Immature natural killer cell (primary cell): ENCODE results near the gene TMEM14C. TPM values are rescaled to one million over a fixed set of nuclear protein-coding genes. Genes with fewer than 3 reads are reported as not detected.

Source experiments
- DNase-seq, 3 donors: peaks; one replicate each; pipeline ENCODE4 v3.0.0; 2022; ENCODE audit warnings: mixed read lengths in 1 of 3
- H3K27ac Mint-ChIP-seq, 6 donors: one replicate each; pipeline ENCODE4 v1.8.0; 2020; ENCODE audit warnings: mixed read lengths in 6 of 6, mild to moderate bottlenecking in 5 of 6, inconsistent platforms in 4 of 6, moderate library complexity in 3 of 6
- H3K27me3 Mint-ChIP-seq, 3 donors: one replicate each; pipeline ENCODE4 v1.8.0; 2020 to 2021; ENCODE audit warnings: low read depth in 3 of 3, mild to moderate bottlenecking in 3 of 3, mixed read lengths in 3 of 3, moderate library complexity in 3 of 3, inconsistent platforms in 1 of 3
- H3K36me3 Mint-ChIP-seq, 3 donors: one replicate each; pipeline ENCODE4 v1.8.0; 2020; ENCODE audit warnings: mixed read lengths in 3 of 3, inconsistent platforms in 2 of 3, mild to moderate bottlenecking in 2 of 3
- H3K4me1 Mint-ChIP-seq, 2 donors: one replicate each; pipeline ENCODE4 v1.8.0; 2020; ENCODE audit warnings: inconsistent platforms in 2 of 2, mild to moderate bottlenecking in 2 of 2, mixed read lengths in 2 of 2, moderate library complexity in 1 of 2
- H3K4me3 Mint-ChIP-seq, 5 donors: one replicate each; pipeline ENCODE4 v1.8.0; 2020; ENCODE audit warnings: mild to moderate bottlenecking in 5 of 5, mixed read lengths in 5 of 5, inconsistent platforms in 3 of 5, moderate library complexity in 3 of 5
- H3K9me3 Mint-ChIP-seq, 6 donors: one replicate each; pipeline ENCODE4 v1.8.0; 2020; ENCODE audit warnings: mild to moderate bottlenecking in 6 of 6, mixed read lengths in 6 of 6, inconsistent platforms in 4 of 6, moderate library complexity in 3 of 6
- polyA plus RNA-seq, 3 donors: library from polyadenylated mRNA; unstranded; fragments of 300-500 nt; fragmentation: Illumina TruSeq; gene quantifications; one replicate each; pipeline ENCODE4 v1.2.3, GENCODE V29; 2021

TMEM14C gene
- polyA plus RNA-seq: 10 to 100 TPM; 30.4 to 81.2 (median 45.8) TPM

DNA sequence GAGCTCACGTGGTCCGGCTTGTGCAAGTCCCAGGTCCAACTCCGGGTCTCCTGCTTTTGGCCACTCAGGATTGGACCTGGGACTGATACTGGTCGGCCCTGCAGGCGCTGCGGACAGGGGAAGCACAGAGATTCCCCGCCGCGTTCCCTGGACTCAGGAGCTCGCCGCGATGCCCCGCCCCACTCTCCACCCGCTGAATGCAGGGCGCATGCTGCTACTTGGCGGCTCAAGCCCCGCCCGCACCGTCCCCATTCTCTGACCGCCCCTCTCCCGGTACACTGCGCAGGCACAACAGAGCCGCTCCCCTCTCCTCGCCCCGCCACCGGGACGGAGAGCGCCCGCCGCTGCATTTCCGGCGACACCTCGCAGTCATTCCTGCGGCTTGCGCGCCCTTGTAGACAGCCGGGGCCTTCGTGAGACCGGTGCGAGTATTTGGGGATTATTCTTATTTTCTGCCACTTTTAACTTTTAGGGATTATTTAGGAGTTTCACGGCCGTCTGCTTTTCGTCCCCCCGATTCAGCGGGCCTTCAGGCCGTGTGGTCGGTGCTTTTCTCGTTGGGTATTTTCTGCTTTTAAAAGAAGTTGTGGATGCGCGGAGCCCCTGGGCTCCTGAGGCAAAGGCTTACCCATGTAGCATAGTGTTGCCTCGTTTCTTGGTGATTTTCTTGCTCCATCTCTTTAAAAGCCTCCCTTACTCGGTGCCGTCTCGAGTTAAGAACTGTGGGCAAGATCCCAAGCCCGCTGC is at the start of gene TMEM14C:
Gene TMEM14C, plus strand, starts transcription at position 251 of the 747 bp plus-strand sequence. CDS start 1,544 bp downstream, outside the sequence.
- H3K27ac Mint-ChIP-seq: peak within 1 kb of the TSS; percentile 8 to 89 (median 82)
- peaks cover 74 to 77% of the 10 kb centered on the region in 2 donors for H3K4me1 Mint-ChIP-seq
- peaks cover 19 to 30% (median 28%) of the 10 kb centered on the region in 3 donors for H3K27me3 Mint-ChIP-seq
- DNase-seq: peak; percentile 66 to 74 (median 71)
- peak within 1 kb of the TSS; percentile 83 to 92 (median 90) for H3K4me3 Mint-ChIP-seq
- peaks cover 0 to 3% (median 0%) of the 10 kb centered on the region in 3 donors for H3K36me3 Mint-ChIP-seq
- H3K9me3 Mint-ChIP-seq: peaks cover 0 to 1% (median 0%) of the 10 kb centered on the region in 6 donors

GRCh38 chr6:10676403-10676802 is 46.5 kb upstream of the TMEM14C start:
- Mint-ChIP-seq H3K27ac (no peak overlapping the region), H3K4me3 (no peak overlapping the region), H3K36me3 (peaks cover 0 to 12% (median 0%) of the 10 kb centered on the region in 3 donors), H3K9me3 (no peaks in the 10 kb centered on the region), H3K27me3 (peaks cover 1 to 11% (median 3%) of the 10 kb centered on the region in 3 donors), H3K4me1 (no peaks in the 10 kb centered on the region)
- no peak for DNase-seq

GRCh38 chr6:10678456-10678855 is 44.4 kb upstream of the TMEM14C start:
- H3K4me1 Mint-ChIP-seq: peaks cover 15 to 20% of the 10 kb centered on the region in 2 donors
- DNase-seq: no peak
- H3K9me3 Mint-ChIP-seq: no peaks in the 10 kb centered on the region
- H3K4me3 Mint-ChIP-seq: no peak overlapping the region
- H3K27me3 Mint-ChIP-seq: peaks cover 1 to 9% (median 5%) of the 10 kb centered on the region in 3 donors
- no peak overlapping the region for H3K27ac Mint-ChIP-seq
- H3K36me3 Mint-ChIP-seq: peaks cover 0 to 12% (median 0%) of the 10 kb centered on the region in 3 donors

DNA sequence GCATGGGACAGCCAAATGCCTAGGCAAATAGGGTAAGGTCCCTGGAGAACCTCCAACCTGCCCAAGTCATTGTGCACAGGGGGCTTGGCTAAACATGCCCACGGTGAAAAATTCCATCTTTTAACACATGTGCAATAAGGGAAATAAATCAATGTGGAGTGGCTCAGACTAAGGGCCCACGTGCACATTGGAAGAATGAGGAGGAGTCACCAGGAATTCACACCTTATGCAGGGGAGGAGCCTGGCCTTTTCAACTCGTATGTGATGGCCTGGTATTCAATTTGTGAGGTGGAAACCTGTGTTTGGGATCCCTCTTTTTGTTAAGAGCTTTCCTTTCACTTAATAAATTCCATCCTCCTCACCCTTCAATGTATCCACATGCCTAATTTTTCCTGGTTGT is 41.1 kb upstream of the TMEM14C start:
- H3K9me3 Mint-ChIP-seq: no peaks in the 10 kb centered on the region

GRCh38 chr6:10682355-10682988 is 40.4 kb upstream of the TMEM14C start:
- Mint-ChIP-seq H3K27me3 (peaks cover 1 to 13% (median 3%) of the 10 kb centered on the region in 3 donors), H3K27ac (peak overlapping the region; percentile 30 to 78 (median 44)), H3K4me1 (peaks cover 40 to 46% of the 10 kb centered on the region in 2 donors), H3K36me3 (peaks cover 0 to 3% (median 0%) of the 10 kb centered on the region in 3 donors), H3K4me3 (peak overlapping the region in 4 of 5 donors; percentile 10 to 45 (median 31)), H3K9me3 (no peaks in the 10 kb centered on the region)
- no peak for DNase-seq

More for the DNA sequence above, 41.1 kb upstream of the TMEM14C start:
- DNase-seq: no peak
- Mint-ChIP-seq H3K4me3 (no peak overlapping the region), H3K36me3 (peaks cover 0 to 5% (median 0%) of the 10 kb centered on the region in 3 donors), H3K27me3 (peaks cover 1 to 13% (median 3%) of the 10 kb centered on the region in 3 donors), H3K27ac (peak overlapping the region in 2 of 6 donors; percentile 30 to 78), H3K4me1 (peaks cover 40 to 46% of the 10 kb centered on the region in 2 donors)

DNA sequence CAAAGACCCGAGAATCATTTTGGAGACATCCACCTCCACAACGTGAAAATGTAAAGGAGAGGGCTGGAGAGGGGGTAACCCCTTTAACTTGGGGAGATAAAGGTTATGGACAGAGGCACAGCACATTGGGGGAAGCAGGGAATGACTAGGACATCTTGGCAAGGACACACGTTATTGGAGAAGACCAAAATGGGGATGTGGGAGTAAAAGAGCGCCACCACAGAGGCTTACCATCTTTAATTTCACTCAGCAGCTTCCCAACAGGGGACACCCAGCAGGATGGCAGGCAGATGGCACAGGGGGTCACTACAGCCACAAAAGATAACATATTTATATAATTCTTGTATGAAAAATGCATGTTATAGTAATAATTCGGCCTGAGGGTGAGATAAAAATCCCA is 38.3 kb upstream of the TMEM14C start:
- H3K27me3 Mint-ChIP-seq: peaks cover under 1 to 16% (median 1%) of the 10 kb centered on the region in 3 donors
- H3K4me1 Mint-ChIP-seq: peaks cover 40 to 46% of the 10 kb centered on the region in 2 donors
- no peaks in the 10 kb centered on the region for H3K9me3 Mint-ChIP-seq
- no peak for DNase-seq
- H3K27ac Mint-ChIP-seq: peak overlapping the region in 3 of 6 donors; percentile 30 to 60 (median 34)
- H3K4me3 Mint-ChIP-seq: peak overlapping the region in 3 of 5 donors; percentile 19 to 39 (median 27)
- peaks cover 0 to under 1% (median 0%) of the 10 kb centered on the region in 3 donors for H3K36me3 Mint-ChIP-seq

DNA sequence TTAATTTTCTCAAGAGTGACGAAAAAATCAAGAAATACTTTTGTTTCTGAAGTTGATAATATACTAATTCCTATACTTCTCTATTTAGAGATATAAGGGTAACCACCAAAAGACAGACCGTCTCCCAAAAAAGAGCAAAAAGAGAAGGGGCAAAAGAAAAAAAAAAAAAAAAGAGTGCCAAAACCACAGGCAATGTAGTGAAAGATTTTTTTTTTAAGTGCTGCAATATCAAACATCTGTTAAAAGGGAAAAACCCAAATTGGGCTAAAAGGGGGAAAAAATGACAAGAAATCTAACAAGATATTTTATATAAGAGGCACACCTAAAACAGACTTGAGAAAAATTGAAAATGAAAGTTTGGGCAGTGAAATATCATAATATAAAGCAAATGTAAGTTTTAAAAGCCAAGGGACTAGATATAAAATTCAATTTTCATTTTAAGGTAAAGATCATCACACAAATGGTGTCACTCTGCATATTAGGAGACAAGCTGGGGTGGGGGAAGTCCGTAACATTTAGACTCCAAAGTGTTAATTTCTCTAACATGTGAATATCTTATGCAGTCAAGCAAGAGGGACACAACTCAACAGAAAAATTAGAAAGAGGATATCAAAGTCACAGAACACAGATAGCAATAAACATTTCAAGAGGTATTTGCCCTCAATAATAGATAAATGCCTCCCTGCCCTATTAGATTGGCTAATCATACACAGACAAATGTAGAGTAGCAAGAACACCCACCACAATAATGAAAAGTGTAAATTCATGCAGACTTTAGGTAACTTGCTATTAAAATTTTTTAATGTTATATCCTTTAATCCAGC is 37.6 kb upstream of the TMEM14C start:
- H3K4me1 Mint-ChIP-seq: peaks cover 40 to 46% of the 10 kb centered on the region in 2 donors
- DNase-seq: no peak
- peaks cover 0 to 16% (median 1%) of the 10 kb centered on the region in 3 donors for H3K27me3 Mint-ChIP-seq
- H3K36me3 Mint-ChIP-seq: no peaks in the 10 kb centered on the region
- peak overlapping the region in 2 of 6 donors; percentile 34 to 50 for H3K27ac Mint-ChIP-seq
- peak overlapping the region in 3 of 5 donors; percentile 18 to 33 (median 23) for H3K4me3 Mint-ChIP-seq
- H3K9me3 Mint-ChIP-seq: no peaks in the 10 kb centered on the region

GRCh38 chr6:10686901-10687300 is 36.0 kb upstream of the TMEM14C start:
- Mint-ChIP-seq H3K27me3 (peaks cover 0 to 12% (median 0%) of the 10 kb centered on the region in 3 donors), H3K27ac (no peak overlapping the region), H3K9me3 (no peaks in the 10 kb centered on the region), H3K36me3 (no peaks in the 10 kb centered on the region), H3K4me3 (no peak overlapping the region), H3K4me1 (peaks cover 40 to 42% of the 10 kb centered on the region in 2 donors)
- DNase-seq: no peak

GRCh38 chr6:10687582-10687981 is 35.3 kb upstream of the TMEM14C start:
- Mint-ChIP-seq H3K4me1 (peaks cover 33 to 37% of the 10 kb centered on the region in 2 donors), H3K4me3 (no peak overlapping the region), H3K27ac (no peak overlapping the region), H3K36me3 (no peaks in the 10 kb centered on the region), H3K9me3 (no peaks in the 10 kb centered on the region), H3K27me3 (peaks cover 0 to 12% (median 0%) of the 10 kb centered on the region in 3 donors)
- DNase-seq: no peak

DNA sequence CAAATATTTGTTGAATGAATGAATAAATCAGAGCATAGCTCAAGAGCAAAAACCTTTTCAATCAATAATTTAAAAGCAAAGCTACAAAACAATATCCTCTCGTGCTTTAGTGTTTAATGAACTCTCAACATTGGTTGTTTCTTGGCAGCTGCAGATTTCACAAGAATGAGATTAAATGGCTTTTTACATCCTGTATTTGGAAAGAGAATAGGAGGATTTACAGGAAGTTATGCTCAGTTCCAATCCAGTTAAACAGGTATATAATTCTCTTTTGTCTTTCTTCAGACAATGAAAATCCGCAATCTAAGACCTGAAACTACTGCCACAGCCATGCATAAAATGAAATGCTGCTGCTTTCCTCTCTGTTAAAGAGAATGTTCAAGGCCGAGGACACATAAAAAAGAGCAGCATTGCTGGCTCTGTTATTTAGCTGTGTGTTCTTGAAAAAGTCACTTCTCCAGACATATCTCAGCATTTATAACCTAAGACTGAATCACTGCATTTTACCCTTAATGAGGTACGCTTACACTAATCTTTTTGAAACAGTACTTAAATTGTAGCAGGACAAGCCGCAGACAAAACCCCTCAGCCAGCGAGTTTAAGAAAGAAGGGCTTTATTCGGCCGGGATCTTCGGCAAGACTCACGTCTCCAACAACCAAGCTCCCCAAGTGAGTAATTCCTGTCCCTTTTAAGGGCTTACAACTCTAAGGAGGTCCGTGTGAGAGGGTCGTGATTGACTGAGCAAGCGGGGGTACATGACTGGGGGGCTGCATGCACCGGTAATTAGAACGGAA is 32.0 kb upstream of the TMEM14C start:
- Mint-ChIP-seq H3K9me3 (no peaks in the 10 kb centered on the region), H3K36me3 (no peaks in the 10 kb centered on the region), H3K27me3 (peaks cover 9 to 16% (median 15%) of the 10 kb centered on the region in 3 donors), H3K4me3 (peak overlapping the region in 1 of 5 donors; percentile 8), H3K4me1 (peaks cover 24 to 36% of the 10 kb centered on the region in 2 donors), H3K27ac (peak overlapping the region in 3 of 6 donors; percentile 19 to 42 (median 21))
- DNase-seq: no peak

- Mint-ChIP-seq H3K4me3 (peak overlapping the region; percentile 84 to 98 (median 97)), H3K27me3 (peaks cover 9 to 15% (median 14%) of the 10 kb centered on the region in 3 donors), H3K4me1 (peaks cover 23 to 47% of the 10 kb centered on the region in 2 donors), H3K27ac (peak overlapping the region; percentile 88 to 100 (median 100)), H3K36me3 (peaks cover 0 to 7% (median 2%) of the 10 kb centered on the region in 3 donors), H3K9me3 (no peaks in the 10 kb centered on the region)
- DNase-seq: no peak
Observed at GRCh38 chr6:10692965-10693538, 29.8 kb upstream of the TMEM14C start.
